Brain microvascular endothelial cell (primary cell): ENCODE data around the gene A2ML1.

Source experiments
- DNase-seq: peaks from one replicate; pipeline ENCODE4 v3.0.0-alpha.2; 2020
- H3K27ac ChIP-seq: fragments of 250-450 bp; sonication (Bioruptor Pico); 2 replicates; pipeline ENCODE4 v1.5.1; 2020; ENCODE audit warnings: mild to moderate bottlenecking, moderate library complexity
- H3K27me3 ChIP-seq: fragments of 250-450 bp; sonication (Bioruptor Pico); replicated peaks from 2 replicates; pipeline ENCODE4 v1.5.1; 2020; ENCODE audit warnings: mild to moderate bottlenecking
- H3K36me3 ChIP-seq: fragments of 250-450 bp; sonication (Bioruptor Pico); replicated peaks from 2 replicates; pipeline ENCODE4 v1.5.1; 2020; ENCODE audit warnings: mild to moderate bottlenecking
- H3K4me3 ChIP-seq: 2 replicates; pipeline ENCODE4 v1.5.1; 2011; ENCODE audit warnings: low read depth, mild to moderate bottlenecking, control low read depth, low read length, moderate library complexity
- CTCF ChIP-seq: IDR thresholded peaks from 2 replicates; pipeline ENCODE4 v1.5.1; 2011; ENCODE audit warnings: low read depth, mild to moderate bottlenecking, moderate library complexity, low read length, control low read depth, inconsistent platforms; ENCODE audit errors: missing control alignments
- in situ Hi-C: cut with HindIII; loops from 2 replicates; pipeline ENCODE4 v1.10.0; 2017; ENCODE audit warnings: low sequenced_read_pairs, low pct_ligation_motif_present

A2ML1 gene

GRCh38 chr12:8867009-8867408 lies 44.6 kb downstream of the A2ML1 start:
- no peak for DNase-seq
- in situ Hi-C loops, result no loop called here
- no peak overlapping the region for H3K27ac ChIP-seq

GRCh38 chr12:8867786-8868185 lies 45.4 kb downstream of the A2ML1 start:
- Histone ChIP-seq H3K4me3 (no peak overlapping the region), H3K36me3 (no peaks in the 10 kb centered on the region), H3K27me3 (no peaks in the 10 kb centered on the region), H3K27ac (no peak overlapping the region)
- in situ Hi-C loops, result no loop called here
- TF ChIP-seq CTCF, result no peak
- no peak for DNase-seq

More at GRCh38 chr12:8867009-8867408, 44.6 kb downstream of the A2ML1 start:
- Histone ChIP-seq H3K27me3 (no peaks in the 10 kb centered on the region), H3K36me3 (no peaks in the 10 kb centered on the region), H3K4me3 (no peak overlapping the region)
- TF ChIP-seq CTCF, result no peak

GRCh38 chr12:8870586-8870985 lies 48.2 kb downstream of the A2ML1 start:
- in situ Hi-C loops, result no loop called here
- TF ChIP-seq CTCF, result no peak
- no peaks in the 10 kb centered on the region for H3K36me3 ChIP-seq
- H3K27me3 ChIP-seq, result no peaks in the 10 kb centered on the region
- no peak overlapping the region for H3K4me3 ChIP-seq
- no peak overlapping the region for H3K27ac ChIP-seq
- DNase-seq, result no peak

GRCh38 chr12:8871068-8871467 lies 48.6 kb downstream of the A2ML1 start:
- H3K27ac ChIP-seq, result no peak overlapping the region
- no peaks in the 10 kb centered on the region for H3K36me3 ChIP-seq
- H3K4me3 ChIP-seq, result no peak overlapping the region
- H3K27me3 ChIP-seq, result no peaks in the 10 kb centered on the region
- in situ Hi-C loops, result no loop called here
- no peak for TF ChIP-seq CTCF
- DNase-seq, result no peak

GRCh38 chr12:8876887-8877286 lies 54.5 kb downstream of the A2ML1 start:
- TF ChIP-seq CTCF, result no peak
- in situ Hi-C loops, result no loop called here
- H3K27ac ChIP-seq, result no peak overlapping the region
- DNase-seq, result no peak
- no peaks in the 10 kb centered on the region for H3K36me3 ChIP-seq
- no peak overlapping the region for H3K4me3 ChIP-seq
- no peaks in the 10 kb centered on the region for H3K27me3 ChIP-seq

GRCh38 chr12:8886502-8887284 lies 64.3 kb downstream of the A2ML1 start:
- no peak for DNase-seq
- Histone ChIP-seq H3K4me3 (no peak overlapping the region), H3K36me3 (no peaks in the 10 kb centered on the region), H3K27ac (no peak overlapping the region), H3K27me3 (no peaks in the 10 kb centered on the region)
- no peak for TF ChIP-seq CTCF
- in situ Hi-C loops, result no loop called here
